ENCODE results near the gene GABRR3. TPM values are rescaled to one million over a fixed set of nuclear protein-coding genes. Genes with fewer than 3 reads are reported as not detected.

The GABRR3 gene
- total RNA-seq, 2 donors from 2014 or later = not detected

DNA sequence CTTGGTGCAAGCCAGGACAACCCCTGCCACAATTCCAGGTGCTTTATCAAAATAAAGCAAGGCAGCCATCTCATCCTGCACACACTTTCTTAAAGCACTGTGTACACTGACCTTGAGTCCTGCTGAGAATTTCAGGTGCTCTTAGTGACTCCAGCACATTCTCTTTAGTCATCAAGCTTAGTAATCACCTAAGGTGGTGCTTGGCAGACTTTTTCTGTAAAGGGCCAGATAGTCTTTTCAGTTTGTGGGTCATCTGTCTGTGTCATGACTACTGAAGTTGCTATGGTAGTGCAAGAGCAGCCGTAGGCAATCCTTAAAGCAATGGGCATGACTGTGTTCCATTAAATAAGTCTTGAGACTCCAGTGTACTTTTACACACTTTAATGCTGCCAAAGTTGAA is 99.3 kb downstream of the GABRR3 start:
- Mint-ChIP-seq H3K36me3 (ENCODE audit: low read depth) (peaks cover 4% of the 10 kb centered on the region), H3K4me3 (no peak overlapping the region), H3K27ac (no peak overlapping the region), H3K4me1 (peaks cover 6% of the 10 kb centered on the region), H3K27me3 (no peaks in the 10 kb centered on the region)
- no peak for ATAC-seq
- no peak for DNase-seq
- H3K9me3 ChIP-seq (ENCODE audit: control insufficient read depth, low read length, poor library complexity, severe bottlenecking) = no peaks in the 10 kb centered on the region

Other genes starting within 250 kb of the GABRR3 start
- gene CRYBG3, start 213.3 kb downstream of the GABRR3 start, total RNA-seq = 1 to 10 TPM; 6.4 to 6.5 TPM
- 10 to 100 TPM; 21.1 to 22.7 TPM for gene RIOX2, start 62.9 kb downstream of the GABRR3 start, total RNA-seq
- not detected for gene OR5AC2, start 51.9 kb upstream of the GABRR3 start, total RNA-seq
- not detected for gene OR5H1, start 95.4 kb upstream of the GABRR3 start, total RNA-seq
- gene OR5H14, start 112.2 kb upstream of the GABRR3 start, total RNA-seq = not detected
- gene OR5H15, start 131.4 kb upstream of the GABRR3 start, total RNA-seq = not detected
- gene OR5H6, start 228.9 kb upstream of the GABRR3 start, total RNA-seq = not detected
- not detected for gene OR5H2, start 247.2 kb upstream of the GABRR3 start, total RNA-seq

Data from T-helper 17 cell (primary cell).